ENCODE data around the gene TNFSF9. TPM values are rescaled to one million over a fixed set of nuclear protein-coding genes. Genes with fewer than 3 reads are reported as not detected.
A peak's percentile ranks its signal among the peaks of the same experiment; 100 is the strongest.

Gene TNFSF9
- total RNA-seq, 2 experiments from 2014 or later: 20.9 to 22.3 TPM

- DNase-seq (ENCODE audit: low spot score): no peak
- no TSS peak for BruUV-seq (replicated peaks)
- ChIA-PET POLR2A (interaction anchor here (0.8 kb wide), 1 partner anchor 13 kb away, joined by 6 read pairs; no protein-coding TSS in a partner anchor), CTCF (ENCODE audit: unreplicated experiment) (interaction anchor here (0.6 kb wide), 1 partner anchor 162 kb away, joined by 3 read pairs; the partner anchor contains the start of gene ALKBH7)
- Histone ChIP-seq H4K20me1 (ENCODE audit: insufficient read depth, low read length) (peaks cover 14% of the 10 kb centered on the region; the same call in 1 of the 2 replicates), H3K79me2 (ENCODE audit: insufficient read depth, low read depth, low read length) (peaks cover 43% of the 10 kb centered on the region), H3K9me3 (ENCODE audit: low read length) (peaks cover 12% of the 10 kb centered on the region; the same call in 1 of the 2 replicates), H3K36me3 (ENCODE audit: insufficient read depth, low read length) (peaks cover 44% of the 10 kb centered on the region), H3K4me2 (ENCODE audit: low read length) (no peak overlapping the region), H3K27ac (ENCODE audit: low read depth, low read length, poor library complexity, severe bottlenecking) (no peak overlapping the region), H2AFZ (ENCODE audit: low read length) (no peak overlapping the region), H3K4me1 (ENCODE audit: insufficient read depth, low read length, poor library complexity, severe bottlenecking) (peaks cover 60% of the 10 kb centered on the region), H3K4me3 (ENCODE audit: low read depth, low read length, poor library complexity, severe bottlenecking) (no peak overlapping the region), H3K9me2 (ENCODE audit: insufficient read depth, low read length) (no peaks in the 10 kb centered on the region)
- TF ChIP-seq EZH2phosphoT487 (IDR thresholded peaks at IDR 0.05; ENCODE audit: borderline replicate concordance, low read depth, low read length): no peak
- TF ChIP-seq, protein P1, sequence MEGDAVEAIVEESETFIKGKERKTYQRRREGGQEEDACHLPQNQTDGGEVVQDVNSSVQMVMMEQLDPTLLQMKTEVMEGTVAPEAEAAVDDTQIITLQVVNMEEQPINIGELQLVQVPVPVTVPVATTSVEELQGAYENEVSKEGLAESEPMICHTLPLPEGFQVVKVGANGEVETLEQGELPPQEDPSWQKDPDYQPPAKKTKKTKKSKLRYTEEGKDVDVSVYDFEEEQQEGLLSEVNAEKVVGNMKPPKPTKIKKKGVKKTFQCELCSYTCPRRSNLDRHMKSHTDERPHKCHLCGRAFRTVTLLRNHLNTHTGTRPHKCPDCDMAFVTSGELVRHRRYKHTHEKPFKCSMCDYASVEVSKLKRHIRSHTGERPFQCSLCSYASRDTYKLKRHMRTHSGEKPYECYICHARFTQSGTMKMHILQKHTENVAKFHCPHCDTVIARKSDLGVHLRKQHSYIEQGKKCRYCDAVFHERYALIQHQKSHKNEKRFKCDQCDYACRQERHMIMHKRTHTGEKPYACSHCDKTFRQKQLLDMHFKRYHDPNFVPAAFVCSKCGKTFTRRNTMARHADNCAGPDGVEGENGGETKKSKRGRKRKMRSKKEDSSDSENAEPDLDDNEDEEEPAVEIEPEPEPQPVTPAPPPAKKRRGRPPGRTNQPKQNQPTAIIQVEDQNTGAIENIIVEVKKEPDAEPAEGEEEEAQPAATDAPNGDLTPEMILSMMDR (conservative IDR thresholded peaks at IDR 0.05; ENCODE audit: low read length): no peak
- intact Hi-C loops (cut with micrococcal nuclease; ENCODE audit: unreplicated experiment): no loop called here
Observed at GRCh38 chr19:6534451-6535093, 3.7 kb downstream of the TNFSF9 start.

DNA sequence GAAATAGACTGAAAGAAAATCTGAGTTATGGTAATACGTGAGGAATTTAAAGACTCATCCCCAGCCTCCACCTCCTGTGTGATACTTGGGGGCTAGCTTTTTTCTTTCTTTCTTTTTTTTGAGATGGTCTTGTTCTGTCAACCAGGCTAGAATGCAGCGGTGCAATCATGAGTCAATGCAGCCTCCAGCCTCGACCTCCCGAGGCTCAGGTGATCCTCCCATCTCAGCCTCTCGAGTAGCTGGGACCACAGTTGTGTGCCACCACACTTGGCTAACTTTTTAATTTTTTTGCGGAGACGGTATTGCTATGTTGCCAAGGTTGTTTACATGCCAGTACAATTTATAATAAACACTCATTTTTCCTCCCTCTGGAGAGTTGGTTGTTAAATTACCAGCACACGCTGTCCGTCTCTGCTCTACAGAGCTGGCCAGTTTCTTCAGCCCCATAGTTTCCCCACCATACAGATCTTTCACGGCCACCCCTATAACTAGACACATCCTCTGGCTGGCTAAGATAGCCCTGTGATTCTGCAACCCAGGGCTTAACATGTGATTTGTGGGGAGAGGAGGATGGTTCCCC lies 4.8 kb downstream of the TNFSF9 start:
- Histone ChIP-seq H3K9me2 (ENCODE audit: insufficient read depth, low read length) (no peaks in the 10 kb centered on the region), H2AFZ (ENCODE audit: low read length) (no peak overlapping the region), H3K79me2 (ENCODE audit: insufficient read depth, low read depth, low read length) (peaks cover 33% of the 10 kb centered on the region), H3K27ac (ENCODE audit: low read depth, low read length, poor library complexity, severe bottlenecking) (peak overlapping the region; percentile 90), H4K20me1 (ENCODE audit: insufficient read depth, low read length) (peaks cover 14% of the 10 kb centered on the region; the same call in 1 of the 2 replicates), H3K4me2 (ENCODE audit: low read length) (peak overlapping the region; percentile 29), H3K4me3 (ENCODE audit: low read depth, low read length, poor library complexity, severe bottlenecking) (no peak overlapping the region), H3K36me3 (ENCODE audit: insufficient read depth, low read length) (peaks cover 46% of the 10 kb centered on the region), H3K4me1 (ENCODE audit: insufficient read depth, low read length, poor library complexity, severe bottlenecking) (peaks cover 49% of the 10 kb centered on the region), H3K9me3 (ENCODE audit: low read length) (peaks cover 12% of the 10 kb centered on the region; the same call in 1 of the 2 replicates)
- TF ChIP-seq, protein P1 (conservative IDR thresholded peaks at IDR 0.05; ENCODE audit: low read length): no peak
- TF ChIP-seq EZH2phosphoT487 (IDR thresholded peaks at IDR 0.05; ENCODE audit: borderline replicate concordance, low read depth, low read length): no peak
- POLR2A ChIA-PET: no interaction called here
- BruUV-seq (replicated peaks): TSS peak; percentile 35
- intact Hi-C loops (cut with micrococcal nuclease; ENCODE audit: unreplicated experiment): loop anchor here (2.0 kb wide), 1 partner anchor 41 kb away; no protein-coding TSS in a partner anchor
- CTCF ChIA-PET (ENCODE audit: unreplicated experiment): interaction anchor here (0.6 kb wide), 1 partner anchor 23 kb away, joined by 3 read pairs; no protein-coding TSS in a partner anchor
- DNase-seq (ENCODE audit: low spot score): no peak
